A549 (cell line): ENCODE data around the gene CCDC34. TPM values are rescaled to one million over a fixed set of nuclear protein-coding genes. Genes with fewer than 3 reads are reported as not detected.

Experiments
- ATAC-seq, 2 experiments: fragments of 200-7000 bp in 1 of 2; fragments of >200 bp in 1 of 2; cut with Nextera tagmentation in 1 of 2; cut with Tn5 transposase in 1 of 2; 3 replicates each; pipeline versions ENCODE4 v1.8.0 to v1.9.1; 2018 to 2020; ENCODE audit warnings: mild to moderate bottlenecking in 1 of 2, moderate library complexity in 1 of 2
- CTCF ChIA-PET: fragments of 300-600 bp; sonication (Branson Sonifier 250); formaldehyde crosslinking; extraction: SDS; loops from one replicate; lab custom pipeline; 2021; ENCODE audit warnings: antibody characterized with exemption, inconsistent platforms; lab: Yijun Ruan, JAX
- POLR2A ChIA-PET: fragments of 350-600 bp; formaldehyde crosslinking; extraction: SDS; loops from one replicate; lab custom pipeline; 2021; ENCODE audit warnings: antibody characterized with exemption, inconsistent platforms; lab: Yijun Ruan, JAX
- DNase-seq, 2 experiments: peaks; one replicate each; pipeline versions ENCODE4 v3.0.0 to v3.0.0-alpha.2; 2011 to 2016; ENCODE audit warnings: low read depth in 1 of 2, low spot score in 1 of 2
- FAIRE-seq: peaks from 2 replicates; lab custom pipeline; 2011; peaks lifted over from hg19 to GRCh38; lab: Jason Lieb, UNC
- H3K27ac ChIP-seq, 2 experiments: fragments of >200 bp; sonication (Bioruptor Twin); formaldehyde crosslinking; 3 replicates each; pipeline ENCODE4 v1.5.1; 2016 to 2017
- H3K4me1 ChIP-seq: fragments of >200 bp; sonication (Bioruptor Twin); formaldehyde crosslinking; 3 replicates; pipeline ENCODE4 v1.6.1; 2016
- H3K4me2 ChIP-seq: fragments of >200 bp; sonication (Bioruptor Twin); formaldehyde crosslinking; 3 replicates; pipeline ENCODE4 v1.6.1; 2016
- H3K4me3 ChIP-seq: fragments of >200 bp; sonication (Bioruptor Twin); formaldehyde crosslinking; 3 replicates; pipeline ENCODE4 v1.5.1; 2016
- H3K9me3 ChIP-seq: fragments of >200 bp; sonication (Bioruptor Twin); formaldehyde crosslinking; 3 replicates; pipeline ENCODE4 v1.6.1; 2016
- BCL3 ChIP-seq: fragments of >200 bp; sonication (Bioruptor Twin); formaldehyde crosslinking; IDR thresholded peaks from 3 replicates; pipeline ENCODE4 v1.6.1; 2016
- CHD2 ChIP-seq: fragments of 150-350 bp; IDR thresholded peaks from 2 replicates; pipeline ENCODE4 v1.6.1; 2014; ENCODE audit warnings: low read length; ENCODE audit not compliant: partially characterized antibody
- CHD4 ChIP-seq: fragments of 200-600 bp; sonication (generic); IDR thresholded peaks from 2 replicates; pipeline ENCODE4 v1.6.1; 2016; ENCODE audit warnings: antibody characterized with exemption, mild to moderate bottlenecking, borderline replicate concordance
- E2F6 ChIP-seq: IDR thresholded peaks from 2 replicates; pipeline ENCODE4 v1.6.1; 2012; ENCODE audit warnings: low read depth, borderline replicate concordance
- ESRRA ChIP-seq: fragments of 150-350 bp; IDR thresholded peaks from 2 replicates; pipeline ENCODE4 v1.6.1; 2014; ENCODE audit warnings: mild to moderate bottlenecking, low read length, borderline replicate concordance
- FOSB ChIP-seq: fragments of 250-450 bp; sonication (Bioruptor Pico); IDR thresholded peaks from 2 replicates; pipeline ENCODE4 v1.5.0; 2020; ENCODE audit warnings: mild to moderate bottlenecking, moderate library complexity
- FOSL2 ChIP-seq, 2 experiments: fragments of 450-650 bp in 1 of 2; fragments of >200 bp in 1 of 2; sonication (Bioruptor Twin) in 1 of 2; formaldehyde crosslinking; IDR thresholded peaks; 2 replicates each; pipeline versions ENCODE4 v1.5.0 to v1.6.1; 2016 to 2020; ENCODE audit warnings: mild to moderate bottlenecking in 1 of 2, moderate library complexity in 1 of 2
- HDAC2 ChIP-seq: fragments of 200-600 bp; sonication (generic); IDR thresholded peaks from 2 replicates; pipeline ENCODE4 v1.6.1; 2016
- HEYL ChIP-seq: fragments of 250-450 bp; sonication (Bioruptor Pico); IDR thresholded peaks from 2 replicates; pipeline ENCODE4 v1.8.0; 2021; ENCODE audit warnings: mild to moderate bottlenecking, moderate library complexity
- HOXA7 ChIP-seq: fragments of 250-450 bp; sonication (Bioruptor Pico); IDR thresholded peaks from 2 replicates; pipeline ENCODE4 v1.5.0; 2020; ENCODE audit warnings: mild to moderate bottlenecking, moderate library complexity
- HOXB5 ChIP-seq: fragments of 250-450 bp; sonication (Bioruptor Pico); IDR thresholded peaks from 2 replicates; pipeline ENCODE4 v1.5.0; 2020; ENCODE audit warnings: mild to moderate bottlenecking, moderate library complexity
- JUN ChIP-seq, 2 experiments: fragments of >200 bp; sonication (Bioruptor Twin); formaldehyde crosslinking; IDR thresholded peaks; 2 replicates in 1 of 2; 3 replicates in 1 of 2; pipeline ENCODE4 v1.6.1; 2016 to 2017
- KDM5A ChIP-seq: fragments of 200-600 bp; sonication (generic); IDR thresholded peaks from 2 replicates; pipeline ENCODE4 v1.6.1; 2016; ENCODE audit warnings: antibody characterized with exemption, mild to moderate bottlenecking
- MYC ChIP-seq: IDR thresholded peaks from 2 replicates; pipeline ENCODE4 v1.6.1; 2012; ENCODE audit warnings: mild to moderate bottlenecking, inconsistent platforms, low read length, improper control_type of control experiment, borderline replicate concordance
- NFE2L2 ChIP-seq: fragments of 150-350 bp; conservative IDR thresholded peaks from 2 replicates; pipeline ENCODE4 v1.6.1; 2014; ENCODE audit warnings: low read length
- PBX3 ChIP-seq: IDR thresholded peaks from 2 replicates; pipeline ENCODE4 v1.6.1; 2012
- PHF8 ChIP-seq: fragments of 200-600 bp; sonication (generic); IDR thresholded peaks from 2 replicates; pipeline ENCODE4 v1.6.1; 2016; ENCODE audit warnings: low read depth, mild to moderate bottlenecking, antibody characterized with exemption, moderate library complexity, borderline replicate concordance
- POLR2A ChIP-seq: IDR thresholded peaks from 2 replicates; pipeline ENCODE4 v1.6.1; 2012; ENCODE audit warnings: mild to moderate bottlenecking, low read length
- POLR2AphosphoS2 ChIP-seq: conservative IDR thresholded peaks from 2 replicates; pipeline ENCODE4 v1.6.1; 2012; ENCODE audit warnings: low read length, improper control_type of control experiment, inconsistent platforms
- RAD21 ChIP-seq, 2 experiments: fragments of >200 bp in 1 of 2; sonication (Bioruptor Twin) in 1 of 2; formaldehyde crosslinking in 1 of 2; IDR thresholded peaks in 1 of 2; conservative IDR thresholded peaks in 1 of 2; 2 replicates in 1 of 2; 3 replicates in 1 of 2; pipeline ENCODE4 v1.6.1; 2012 to 2018; ENCODE audit warnings: inconsistent platforms in 1 of 2
- RCOR1 ChIP-seq: fragments of 150-350 bp; IDR thresholded peaks from 2 replicates; pipeline ENCODE4 v1.6.1; 2014; ENCODE audit warnings: antibody characterized with exemption, low read length, low read depth
- REST ChIP-seq: fragments of 200-600 bp; sonication (generic); IDR thresholded peaks from 2 replicates; pipeline ENCODE4 v1.6.1; 2016; ENCODE audit warnings: antibody characterized with exemption, mild to moderate bottlenecking, moderate library complexity
- RFX5 ChIP-seq: fragments of 450-650 bp; IDR thresholded peaks from 2 replicates; pipeline ENCODE4 v1.7.1; 2014; ENCODE audit warnings: antibody characterized with exemption, mild to moderate bottlenecking, moderate library complexity
- SMC3 ChIP-seq: fragments of >200 bp; sonication (Bioruptor Twin); formaldehyde crosslinking; IDR thresholded peaks from 3 replicates; pipeline ENCODE4 v1.6.1; 2018; ENCODE audit warnings: inconsistent platforms
- TFCP2L1 ChIP-seq: fragments of 250-450 bp; sonication (Bioruptor Pico); IDR thresholded peaks from 2 replicates; pipeline ENCODE4 v1.5.0; 2021; ENCODE audit warnings: mild to moderate bottlenecking
- TP53 ChIP-seq: fragments of 250-450 bp; sonication (Bioruptor Pico); IDR thresholded peaks from 2 replicates; pipeline ENCODE4 v1.5.0; 2021; ENCODE audit warnings: mild to moderate bottlenecking, moderate library complexity
- USF2 ChIP-seq: fragments of 450-650 bp; IDR thresholded peaks from 2 replicates; pipeline ENCODE4 v1.6.1; 2014; ENCODE audit warnings: antibody characterized with exemption
- ZFP36 ChIP-seq: fragments of 450-650 bp; IDR thresholded peaks from 2 replicates; pipeline ENCODE4 v1.6.1; 2014; ENCODE audit warnings: borderline replicate concordance; ENCODE audit not compliant: partially characterized antibody
- ZNF302 ChIP-seq: fragments of 250-450 bp; sonication (Bioruptor Pico); IDR thresholded peaks from 2 replicates; pipeline ENCODE4 v1.9.0; 2021; ENCODE audit warnings: inconsistent platforms, mild to moderate bottlenecking, moderate library complexity
- WGBS: methylation state at CpG from one replicate; pipeline ENCODE4 v1.1.6; 2017; ENCODE audit errors: missing lambda C conversion rate; 5-methylcytosine and 5-hydroxymethylcytosine counted together
- polyA minus RNA-seq: library from RNA; depleted of rRNA, polyadenylated mRNA; stranded (reverse); fragments of >200 nt; gene quantifications from 2 replicates; pipeline ENCODE4 v1.2.3, GENCODE V29; 2011; rRNA and poly(A)+ RNA removed
- polyA plus RNA-seq, 4 experiments: library from polyadenylated mRNA; depleted of rRNA in 3 of 4; stranded (reverse); fragments of >200 nt; fragmentation: RNase III in 1 of 4; extraction: RNeasy Plus Mini Kit Qiagen cat#74134 plus additional on column Dnase treatment in 1 of 4; gene quantifications; 2 replicates in 3 of 4; 3 replicates in 1 of 4; pipeline ENCODE4 v1.2.3, GENCODE V29; 2011 to 2017
- TF ChIP-seq, protein P1 (sequence below): IDR thresholded peaks from 2 replicates; pipeline ENCODE4 v1.6.1; 2012

CCDC34 gene
- polyA plus RNA-seq (2011; rRNA removed) (33.1 and 35.9 TPM in 2 replicates), polyA plus RNA-seq (2017; fragmentation: RNase III; extraction: RNeasy Plus Mini Kit Qiagen cat#74134 plus additional on column Dnase treatment) (31.4 to 32.0 TPM (median 31.6 TPM) in 3 replicates), polyA minus RNA-seq (6.8 and 7.7 TPM in 2 replicates)
- polyA plus RNA-seq (2012; cell fraction: cytosol; rRNA removed), result 20.9 and 23.7 TPM in 2 replicates
- 12.1 and 13.2 TPM in 2 replicates for polyA plus RNA-seq (2012; cell fraction: nucleus; rRNA removed)

DNA sequence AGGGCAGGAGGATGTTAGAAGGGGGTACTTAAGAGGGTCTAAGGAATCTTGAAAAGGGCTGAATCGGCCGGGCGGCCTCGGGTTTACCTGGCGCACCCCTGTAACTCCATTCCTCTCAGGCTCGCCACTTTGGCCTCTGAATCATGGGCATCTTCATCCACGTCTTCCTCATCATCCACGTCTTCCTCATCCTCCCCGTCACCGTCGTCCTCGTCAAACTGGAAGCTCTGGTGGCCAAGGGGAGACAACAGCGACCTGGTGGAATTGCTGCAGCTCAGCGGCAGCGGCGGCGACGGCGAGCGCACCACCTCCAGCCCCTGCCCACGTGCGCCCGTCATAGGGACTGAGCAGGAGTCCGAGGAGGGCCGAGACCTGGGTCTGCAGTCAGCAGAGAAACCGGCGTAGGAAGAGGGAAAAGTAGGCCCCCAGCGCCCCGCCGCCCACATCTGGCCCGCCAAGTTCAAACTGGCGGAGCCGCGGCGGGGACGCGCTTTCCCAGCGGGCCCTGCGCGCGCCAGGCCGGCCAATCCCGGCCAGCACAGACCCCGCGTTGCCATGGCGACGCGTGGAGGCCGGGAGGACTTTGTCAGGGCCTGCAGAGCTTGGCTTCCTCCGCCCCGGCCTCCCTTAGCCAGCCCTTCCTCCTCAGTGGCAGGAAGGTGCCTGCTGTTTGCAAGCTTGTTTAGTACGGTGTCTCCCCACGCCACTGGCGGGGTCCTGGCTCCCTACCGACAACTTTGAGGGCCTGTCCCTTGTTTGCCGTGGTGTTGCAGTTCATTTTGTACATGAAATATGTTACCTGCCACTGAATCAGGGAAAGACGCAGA, at the start of gene CCDC34:
Gene CCDC34 (minus strand): TSS at position 467 of the 827 bp plus-strand sequence. CDS start 21 bp downstream, at position 446.
- Histone ChIP-seq H3K4me1 (peaks cover 51% of the 10 kb centered on the region), H3K4me3 (peak within 1 kb of the TSS; percentile 65), H3K27ac (peak within 1 kb of the TSS; percentile 83 to 92), H3K4me2 (peak within 1 kb of the TSS; percentile 96), H3K9me3 (no peaks in the 10 kb centered on the region)
- DNase-seq, result peak; percentile 87 to 93
- 3% methylated on average over 47 of the region's 57 CpGs for WGBS
- POLR2A ChIA-PET, result interaction anchor here (1.0 to 1.1 kb wide), 3 partner anchors 11 to 110 kb away, joined by 3 to 14 read pairs (median 4); partner anchors contain the start of gene LGR4
- CTCF ChIA-PET, result interaction anchor here (0.7 to 1.8 kb wide), 7 partner anchors 11 to 136 kb away, joined by 3 to 5 read pairs (median 3); no protein-coding TSS in a partner anchor
- peak; percentile 96 for ATAC-seq
- FAIRE-seq, result no peak
- TF ChIP-seq HOXB5 (CRISPR knock-in tag) (0 out of 2 replicates have a peak, but pooled peaks have one; percentile 15), SMC3 (peak; percentile 37; the same call in 1 of the 3 replicates), REST (peak; percentile 25; the same call in 1 of the 2 replicates), JUN (IDR thresholded peaks at IDR 0.05) (peak in 1 of 2 experiments; percentile 72; a peak in 4 of 5 replicates), KDM5A (peak; percentile 59; the same call in 1 of the 2 replicates), ESRRA (no peak), FOSL2 (IDR thresholded peaks at IDR 0.05) (no peak), FOSL2 (CRISPR knock-in tag; IDR thresholded peaks at IDR 0.05) (no peak), TP53 (CRISPR knock-in tag) (peak; percentile 46), FOSB (CRISPR knock-in tag) (peak; percentile 67), CHD4 (no peak), CHD2 (no peak), E2F6 (peak; percentile 18; the same call in 1 of the 2 replicates), USF2 (no peak), RCOR1 (no peak), ZNF302 (CRISPR knock-in tag) (no peak), MYC (peak; percentile 35; the same call in 1 of the 2 replicates), RFX5 (peak; percentile 96), HOXA7 (CRISPR knock-in tag) (peak; percentile 80), BCL3 (peak; percentile 42; the same call in 1 of the 3 replicates), PHF8 (0 out of 2 replicates have a peak, but pooled peaks have one; percentile 26), HDAC2 (0 out of 2 replicates have a peak, but pooled peaks have one; percentile 22), ZFP36 (no peak), POLR2AphosphoS2 (peak; percentile 92; the same call in 1 of the 2 replicates), PBX3 (no peak), NFE2L2 (no peak), HEYL (no peak), POLR2A (peak; percentile 24; the same call in 1 of the 2 replicates), TFCP2L1 (peak; percentile 80; the same call in 1 of the 2 replicates), RAD21 (conservative IDR thresholded peaks at IDR 0.05 in 1 of 2, IDR thresholded peaks at IDR 0.05 in 1 of 2) (peak in 1 of 2 experiments; percentile 31; a peak in 3 of 5 replicates)
- TF ChIP-seq, protein P1, sequence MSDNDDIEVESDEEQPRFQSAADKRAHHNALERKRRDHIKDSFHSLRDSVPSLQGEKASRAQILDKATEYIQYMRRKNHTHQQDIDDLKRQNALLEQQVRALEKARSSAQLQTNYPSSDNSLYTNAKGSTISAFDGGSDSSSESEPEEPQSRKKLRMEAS, result peak; percentile 65
